HepG2 (cell line): ENCODE results near the gene RAD23A. TPM values are rescaled to one million over a fixed set of nuclear protein-coding genes. Genes with fewer than 3 reads are reported as not detected.

ENCODE experiments used
- ATAC-seq: fragments of 200-7000 bp; cut with Tn5 transposase; 3 replicates; pipeline ENCODE4 v1.9.1; 2020; ENCODE audit warnings: mild to moderate bottlenecking, moderate library complexity
- BruUV-seq: library from RNA; stranded (reverse); fragments of 400-500 nt; replicated peaks from 2 replicates; lab custom pipeline; 2021; lab: Mats Ljungman, UMichigan
- CTCF ChIA-PET: fragments of 300-600 bp; formaldehyde crosslinking; extraction: SDS; loops from one replicate; lab custom pipeline; 2021; ENCODE audit warnings: low total read pairs, inconsistent platforms, low intra/inter-chr PET ratio; lab: Yijun Ruan, JAX
- POLR2A ChIA-PET: fragments of 350-600 bp; sonication (Branson Sonifier 250); formaldehyde crosslinking; loops from one replicate; lab custom pipeline; 2020; ENCODE audit warnings: antibody characterized with exemption, inconsistent platforms; lab: Yijun Ruan, JAX
- DNase-seq: peaks from one replicate; pipeline ENCODE4 v3.0.0-alpha.2; 2015; ENCODE audit warnings: low spot score
- FAIRE-seq: peaks from 3 replicates; lab custom pipeline; 2011; peaks lifted over from hg19 to GRCh38; lab: Jason Lieb, UNC
- H2AFZ ChIP-seq: one replicate; pipeline ENCODE4 v1.6.1; 2011; ENCODE audit warnings: low read length, inconsistent platforms
- H3K27ac ChIP-seq: fragments of 300-600 bp; 3 replicates; pipeline ENCODE4 v1.8.0; 2011; ENCODE audit warnings: mixed run types, mild to moderate bottlenecking, mixed read lengths, low read length, inconsistent platforms; ENCODE audit not compliant: insufficient read depth; ENCODE audit errors: extremely low read length
- H3K27me3 ChIP-seq, 2 experiments: fragments of 200-600 bp in 1 of 2; 2 replicates in 1 of 2; 3 replicates in 1 of 2; pipeline versions ENCODE4 v1.6.0 to v1.8.0; 2011; ENCODE audit warnings: low read length in 2 of 2, mild to moderate bottlenecking in 2 of 2, moderate library complexity in 2 of 2, inconsistent platforms in 1 of 2; ENCODE audit not compliant: insufficient read depth in 2 of 2, control insufficient read depth in 1 of 2
- H3K36me3 ChIP-seq, 2 experiments: fragments of 200-600 bp in 1 of 2; replicated peaks in 1 of 2; 2 replicates in 1 of 2; 3 replicates in 1 of 2; pipeline versions ENCODE4 v1.5.1 to v1.8.0; 2011; ENCODE audit warnings: low read length in 2 of 2, inconsistent platforms in 1 of 2; ENCODE audit not compliant: insufficient read depth in 2 of 2, control insufficient read depth in 1 of 2
- H3K4me1 ChIP-seq: 2 replicates; pipeline ENCODE4 v1.5.1; 2012; ENCODE audit warnings: low read length, inconsistent platforms; ENCODE audit not compliant: insufficient read depth
- H3K4me2 ChIP-seq: 2 replicates; pipeline ENCODE4 v1.6.0; 2011; ENCODE audit warnings: low read depth, low read length, inconsistent platforms
- H3K4me3 ChIP-seq, 3 experiments: fragments of 200-600 bp in 1 of 3; sonication (generic), shearing (Covaris generic) in 1 of 3; replicated peaks in 1 of 3; 2 replicates each; pipeline ENCODE4 v1.5.1; 2011 to 2016; ENCODE audit warnings: low read length in 3 of 3, inconsistent platforms in 2 of 3, low read depth in 2 of 3, mild to moderate bottlenecking in 2 of 3, control low read depth in 1 of 3, mixed read lengths in 1 of 3; ENCODE audit not compliant: insufficient read depth in 1 of 3
- H3K79me2 ChIP-seq: one replicate; pipeline ENCODE4 v1.6.1; 2011; ENCODE audit warnings: low read length, inconsistent platforms; ENCODE audit not compliant: insufficient read depth
- H3K9ac ChIP-seq: 2 replicates; pipeline ENCODE4 v1.6.0; 2011; ENCODE audit warnings: mild to moderate bottlenecking, low read depth, low read length, inconsistent platforms; ENCODE audit not compliant: insufficient read depth
- H3K9me3 ChIP-seq: 2 replicates; pipeline ENCODE4 v1.5.1; 2012; ENCODE audit warnings: mild to moderate bottlenecking, low read length
- H4K20me1 ChIP-seq: 2 replicates; pipeline ENCODE4 v1.6.0; 2011; ENCODE audit warnings: inconsistent platforms, mild to moderate bottlenecking, low read length, moderate library complexity; ENCODE audit not compliant: insufficient read depth
- AHR ChIP-seq: IDR thresholded peaks from 2 replicates; pipeline ENCODE4 v1.6.1; 2018; ENCODE audit warnings: missing genetic modification reagents, missing compliant biosample characterization
- ATF7-NPFF ChIP-seq: sonication (generic); formaldehyde crosslinking; IDR thresholded peaks from 2 replicates; pipeline ENCODE4 v1.8.1; 2023; ENCODE audit warnings: mild to moderate bottlenecking, low read depth, missing genetic modification reagents, moderate library complexity
- CENPX ChIP-seq: sonication (generic); formaldehyde crosslinking; IDR thresholded peaks from 2 replicates; pipeline ENCODE4 v1.9.0; 2021; ENCODE audit warnings: mild to moderate bottlenecking, missing genetic modification reagents, moderate library complexity
- HNRNPK ChIP-seq: fragments of 200-400 bp; formaldehyde crosslinking; IDR thresholded peaks from 2 replicates; pipeline ENCODE4 v1.6.1; 2018; ENCODE audit warnings: low read length, low read depth, moderate library complexity, mild to moderate bottlenecking; ENCODE audit not compliant: poor library complexity, severe bottlenecking
- HOXA7 ChIP-seq: sonication (generic); formaldehyde crosslinking; IDR thresholded peaks from 2 replicates; pipeline ENCODE4 v1.8.1; 2022; ENCODE audit warnings: mild to moderate bottlenecking, missing genetic modification reagents, moderate library complexity
- NFE2L1 ChIP-seq: sonication (generic); formaldehyde crosslinking; IDR thresholded peaks from 2 replicates; pipeline ENCODE4 v1.4.0; 2020; ENCODE audit warnings: missing genetic modification reagents, mild to moderate bottlenecking, borderline replicate concordance
- NR2F1 ChIP-seq, 2 experiments: fragments of 450-650 bp in 1 of 2; formaldehyde crosslinking in 1 of 2; IDR thresholded peaks; 2 replicates each; pipeline versions ENCODE4 v1.5.0 to v1.6.1; 2016 to 2020; ENCODE audit warnings: mild to moderate bottlenecking in 1 of 2, missing compliant biosample characterization in 1 of 2, missing genetic modification reagents in 1 of 2, moderate library complexity in 1 of 2
- PATZ1 ChIP-seq: sonication (generic); formaldehyde crosslinking; IDR thresholded peaks from 2 replicates; pipeline ENCODE4 v1.4.0; 2020; ENCODE audit warnings: missing genetic modification reagents
- PAX8 ChIP-seq: sonication (generic); formaldehyde crosslinking; IDR thresholded peaks from 2 replicates; pipeline ENCODE4 v1.8.0; 2022; ENCODE audit warnings: mild to moderate bottlenecking, missing genetic modification reagents, borderline replicate concordance
- PBX2 ChIP-seq: IDR thresholded peaks from 2 replicates; pipeline ENCODE4 v1.6.1; 2016; ENCODE audit warnings: control low read depth
- RELA ChIP-seq: sonication (generic); formaldehyde crosslinking; IDR thresholded peaks from 2 replicates; pipeline ENCODE4 v1.4.0; 2020; ENCODE audit warnings: missing genetic modification reagents
- SP2 ChIP-seq: sonication (generic); formaldehyde crosslinking; IDR thresholded peaks from 2 replicates; pipeline ENCODE4 v1.5.1; 2020; ENCODE audit warnings: mild to moderate bottlenecking, missing genetic modification reagents
- TFAP4 ChIP-seq: sonication (generic); IDR thresholded peaks from 2 replicates; pipeline ENCODE4 v1.6.1; 2016; ENCODE audit warnings: low read depth, borderline replicate concordance
- ZBTB3 ChIP-seq: sonication (generic); formaldehyde crosslinking; IDR thresholded peaks from 2 replicates; pipeline ENCODE4 v1.4.0; 2020; ENCODE audit warnings: low read depth, mild to moderate bottlenecking, moderate library complexity, missing genetic modification reagents, borderline replicate concordance
- ZKSCAN1 ChIP-seq: fragments of 150-350 bp; IDR thresholded peaks from 2 replicates; pipeline ENCODE4 v1.6.1; 2014; ENCODE audit warnings: low read length
- ZNF33B ChIP-seq: sonication (generic); formaldehyde crosslinking; IDR thresholded peaks from 2 replicates; pipeline ENCODE4 v1.5.1; 2020; ENCODE audit warnings: mild to moderate bottlenecking, missing genetic modification reagents
- ZNF432 ChIP-seq: sonication (generic); formaldehyde crosslinking; IDR thresholded peaks from 2 replicates; pipeline ENCODE4 v1.5.0; 2020; ENCODE audit warnings: missing genetic modification reagents, mild to moderate bottlenecking, borderline replicate concordance
- ZNF740 ChIP-seq: sonication (generic); formaldehyde crosslinking; IDR thresholded peaks from 2 replicates; pipeline ENCODE4 v1.4.0; 2020; ENCODE audit warnings: missing genetic modification reagents
- ZNF747 ChIP-seq: sonication (generic); formaldehyde crosslinking; IDR thresholded peaks from 2 replicates; pipeline ENCODE4 v1.8.1; 2023; ENCODE audit warnings: missing genetic modification reagents, mild to moderate bottlenecking, borderline replicate concordance
- ZNF883 ChIP-seq: sonication (generic); formaldehyde crosslinking; IDR thresholded peaks from 2 replicates; pipeline ENCODE4 v1.5.1; 2020; ENCODE audit warnings: mild to moderate bottlenecking, missing genetic modification reagents; ENCODE audit errors: not compliant biosample characterization
- ZSCAN25 ChIP-seq: sonication (generic); formaldehyde crosslinking; IDR thresholded peaks from 2 replicates; pipeline ENCODE4 v1.8.0; 2022; ENCODE audit warnings: mild to moderate bottlenecking, missing genetic modification reagents
- WGBS: methylation state at CpG from one replicate; pipeline ENCODE4 v1.1.6; 2017; ENCODE audit warnings: low lambda C conversion rate; 5-methylcytosine and 5-hydroxymethylcytosine counted together
- in situ Hi-C: cut with HindIII; loops from 2 replicates; pipeline ENCODE4 v1.10.0; 2017; ENCODE audit warnings: low pct_unique_long_range_greater_than_20kb; ENCODE audit not compliant: extremely low pct_ligation_motif_present
- intact Hi-C: fragments of 100-400 bp; cut with micrococcal nuclease; formaldehyde crosslinking; loops from one replicate; pipeline ENCODE4 v1.10.0; 2022; ENCODE audit not compliant: unreplicated experiment
- polyA plus RNA-seq, 8 experiments: library from polyadenylated mRNA; depleted of rRNA in 3 of 8; stranded (reverse) in 7 of 8; unstranded in 1 of 8; fragments of >200 nt; fragmentation: Illumina TruSeq in 4 of 8; extraction: Trizol in 4 of 8; gene quantifications; 2 replicates each; pipeline versions ENCODE4 v1.2.1 to v1.2.3, GENCODE V29; 2011 to 2016; ENCODE audit warnings: low read depth in 4 of 8, missing spikeins in 1 of 8, mixed read lengths in 1 of 8; ENCODE audit not compliant: insufficient read depth in 1 of 8
- total RNA-seq, 5 experiments: library from RNA; depleted of rRNA; stranded (reverse); fragments of >200 nt; fragmentation: Illumina TruSeq; extraction: Trizol; gene quantifications; 2 replicates each; pipeline ENCODE4 v1.2.3, GENCODE V29; 2016; ENCODE audit warnings: low read depth in 1 of 5

The RAD23A gene
- total and polyA plus RNA-seq, 2 of the 13 experiments (the other 11 are each of a cell fraction or from before 2014, with no cell fraction given): 42.5 to 54.2 TPM

- CTCF ChIA-PET: interaction anchor here (0.8 to 3.8 kb wide), 5 partner anchors 45 to 109 kb away, joined by 3 to 29 read pairs (median 3); no protein-coding TSS in a partner anchor
- H3K79me2 ChIP-seq: no peaks in the 10 kb centered on the region
- peak overlapping the region; percentile 98 for H3K4me2 ChIP-seq
- H3K4me3 ChIP-seq: peak overlapping the region; percentile 21 to 76 (median 33); a peak in 5 of 6 replicates
- no peak overlapping the region for H2AFZ ChIP-seq
- peak overlapping the region; percentile 55 for H3K9ac ChIP-seq
- H3K4me1 ChIP-seq: peaks cover 60% of the 10 kb centered on the region
- H4K20me1 ChIP-seq: no peaks in the 10 kb centered on the region
- POLR2A ChIA-PET: interaction anchor here (1.4 to 3.6 kb wide), 12 partner anchors 12 to 144 kb away, joined by 3 to 66 read pairs (median 8); partner anchors contain the start of gene NACC1
- 0% methylated on average over 1 of the region's 10 CpGs for WGBS
- H3K36me3 ChIP-seq: no peaks in the 10 kb centered on the region
- in situ Hi-C loops: loop anchor here (5.0 kb wide), 2 partner anchors 38 to 78 kb away; no protein-coding TSS in a partner anchor
- peak; percentile 5 for ATAC-seq
- H3K9me3 ChIP-seq: no peaks in the 10 kb centered on the region
- BruUV-seq: no TSS peak
- no peak for FAIRE-seq
- H3K27ac ChIP-seq: peak overlapping the region; percentile 80
- intact Hi-C loops: loop anchor here (1.0 to 2.0 kb wide), 2 partner anchors 48 to 77 kb away; no protein-coding TSS in a partner anchor
- H3K27me3 ChIP-seq: peaks cover 0 to 5% of the 10 kb centered on the region in 2 experiments; a peak in 1 of 5 replicates
- no peak for DNase-seq
- TF ChIP-seq ZNF432 (no peak), PBX2 (CRISPR knock-in tag) (no peak), RELA (CRISPR knock-in tag) (no peak), NR2F1 (CRISPR knock-in tag; IDR thresholded peaks at IDR 0.05) (no peak), HOXA7 (no peak), CENPX (CRISPR knock-in tag) (no peak), NFE2L1 (no peak), ATF7-NPFF (CRISPR knock-in tag) (no peak), HNRNPK (no peak), PATZ1 (CRISPR knock-in tag) (peak; percentile 49; the same call in 1 of the 2 replicates), PAX8 (CRISPR knock-in tag) (no peak), AHR (CRISPR knock-in tag) (no peak), TFAP4 (no peak), ZKSCAN1 (no peak), SP2 (CRISPR knock-in tag) (no peak), ZSCAN25 (CRISPR knock-in tag) (no peak), ZNF883 (no peak), ZNF747 (CRISPR knock-in tag) (0 out of 2 replicates have a peak, but pooled peaks have one; percentile 17), ZBTB3 (CRISPR knock-in tag) (no peak), ZNF740 (peak; percentile 66; the same call in 1 of the 2 replicates), ZNF33B (CRISPR knock-in tag) (no peak)
Observed at GRCh38 chr19:12984683-12985048, 39.0 kb downstream of the RAD23A start.
